ENCODE results near the gene CREBL2. TPM values are rescaled to one million over a fixed set of nuclear protein-coding genes. Genes with fewer than 3 reads are reported as not detected.
A peak's percentile ranks its signal among the peaks of the same experiment; 100 is the strongest.

The CREBL2 gene
- total RNA-seq, 1 experiment from 2014 or later, result 18.3 TPM

DNA sequence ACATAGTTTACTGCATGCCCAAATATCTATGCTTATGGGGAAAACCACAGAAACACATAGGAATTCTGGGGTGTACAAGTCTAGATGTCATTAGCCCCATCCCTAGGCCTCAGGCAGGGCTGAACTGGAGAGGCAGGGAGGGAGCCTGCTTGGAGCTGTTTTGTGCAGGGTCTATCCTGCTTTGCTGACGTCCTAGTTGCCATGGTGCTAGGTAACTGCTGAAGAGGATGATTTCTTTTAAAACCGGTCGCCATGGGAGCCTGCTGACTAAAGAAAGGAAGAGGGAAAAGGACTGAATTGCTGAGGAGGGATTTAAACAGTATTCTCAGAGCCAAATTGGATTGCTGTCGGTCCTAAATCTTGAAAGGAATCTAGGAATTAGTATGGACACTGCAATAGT, 73.6 kb downstream of the CREBL2 start:
- Histone ChIP-seq H3K27me3 (ENCODE audit: insufficient read depth, low read length) (no peaks in the 10 kb centered on the region; the same call in 1 of the 2 replicates), H3K27ac (ENCODE audit: insufficient read length, low read depth, low read length) (peak overlapping the region; percentile 74), H2BK12ac (ENCODE audit: insufficient read length, low read depth, low read length) (no peak overlapping the region), H2AFZ (ENCODE audit: low read length) (no peak overlapping the region), H2BK5ac (ENCODE audit: insufficient read length, low read length) (no peak overlapping the region), H3T11ph (ENCODE audit: low read length) (peak overlapping the region; percentile 23), H3K56ac (ENCODE audit: insufficient read length, low read depth, low read length) (no peak overlapping the region), H3K4me1 (ENCODE audit: insufficient read depth, low read length) (no peaks in the 10 kb centered on the region), H3K9me3 (ENCODE audit: control insufficient read depth, low read depth, low read length) (no peaks in the 10 kb centered on the region), H2BK20ac (ENCODE audit: low read depth, low read length, poor library complexity, severe bottlenecking) (no peak overlapping the region), H3K4me2 (ENCODE audit: insufficient read depth, insufficient read length, low read length) (no peak overlapping the region), H3K9ac (ENCODE audit: extremely low read depth, insufficient read length, low read length) (no peak overlapping the region), H2BK120ac (ENCODE audit: low read depth, low read length, poor library complexity, severe bottlenecking) (peak overlapping the region; percentile 75), H4K91ac (ENCODE audit: insufficient read length, low read depth, low read length) (no peak overlapping the region), H2AK5ac (ENCODE audit: insufficient read length, low read length) (no peak overlapping the region), H4K8ac (replicated peaks; ENCODE audit: insufficient read length, low read depth, low read length) (no peak overlapping the region), H4K20me1 (ENCODE audit: control insufficient read depth, insufficient read depth, insufficient read length) (no peaks in the 10 kb centered on the region), H3K14ac (ENCODE audit: insufficient read depth, low read length) (peak overlapping the region; percentile 67; the same call in 1 of the 2 replicates), H3K23ac (ENCODE audit: insufficient read length, low read depth, low read length) (no peak overlapping the region), H3K23me2 (ENCODE audit: insufficient read length, low read depth, low read length, poor library complexity, severe bottlenecking) (peaks cover 3% of the 10 kb centered on the region), H2BK15ac (ENCODE audit: low read depth, low read length) (no peak overlapping the region), H3K4ac (ENCODE audit: low read depth, low read length) (peak overlapping the region; percentile 43; the same call in 1 of the 2 replicates), H3K79me1 (ENCODE audit: insufficient read depth, low read depth, low read length, poor library complexity, severe bottlenecking) (no peaks in the 10 kb centered on the region), H3K18ac (ENCODE audit: insufficient read length, low read depth, low read length) (peak overlapping the region; percentile 79), H4K5ac (ENCODE audit: insufficient read length, low read depth, low read length) (no peak overlapping the region), H3K79me2 (ENCODE audit: insufficient read depth, low read length) (no peaks in the 10 kb centered on the region; the same call in 1 of the 2 replicates)
- Mint-ChIP-seq H3K27ac (peak overlapping the region; percentile 96 to 99 (median 98)), H3K4me1 (peaks cover 50 to 52% of the 10 kb centered on the region in 2 experiments), H3K9me3 (no peaks in the 10 kb centered on the region), H3K27me3 (ENCODE audit: low read depth) (no peaks in the 10 kb centered on the region), H3K4me3 (peak overlapping the region in 1 of 2 experiments; percentile 96; a peak in 3 of 5 replicates), H3K36me3 (ENCODE audit: insufficient read depth in 1 of 3, low read depth in 3 of 3) (peaks cover 0 to 13% (median 6%) of the 10 kb centered on the region in 3 experiments; a peak in 3 of 7 replicates)
- peak; percentile 82 for DNase-seq
- TF ChIP-seq, protein P1, sequence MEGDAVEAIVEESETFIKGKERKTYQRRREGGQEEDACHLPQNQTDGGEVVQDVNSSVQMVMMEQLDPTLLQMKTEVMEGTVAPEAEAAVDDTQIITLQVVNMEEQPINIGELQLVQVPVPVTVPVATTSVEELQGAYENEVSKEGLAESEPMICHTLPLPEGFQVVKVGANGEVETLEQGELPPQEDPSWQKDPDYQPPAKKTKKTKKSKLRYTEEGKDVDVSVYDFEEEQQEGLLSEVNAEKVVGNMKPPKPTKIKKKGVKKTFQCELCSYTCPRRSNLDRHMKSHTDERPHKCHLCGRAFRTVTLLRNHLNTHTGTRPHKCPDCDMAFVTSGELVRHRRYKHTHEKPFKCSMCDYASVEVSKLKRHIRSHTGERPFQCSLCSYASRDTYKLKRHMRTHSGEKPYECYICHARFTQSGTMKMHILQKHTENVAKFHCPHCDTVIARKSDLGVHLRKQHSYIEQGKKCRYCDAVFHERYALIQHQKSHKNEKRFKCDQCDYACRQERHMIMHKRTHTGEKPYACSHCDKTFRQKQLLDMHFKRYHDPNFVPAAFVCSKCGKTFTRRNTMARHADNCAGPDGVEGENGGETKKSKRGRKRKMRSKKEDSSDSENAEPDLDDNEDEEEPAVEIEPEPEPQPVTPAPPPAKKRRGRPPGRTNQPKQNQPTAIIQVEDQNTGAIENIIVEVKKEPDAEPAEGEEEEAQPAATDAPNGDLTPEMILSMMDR (conservative IDR thresholded peaks at IDR 0.05), result no peak
- no CpG with 5 or more reads among the region's 4 CpGs for WGBS (ENCODE audit: extremely low coverage, insufficient read length, low lambda C conversion rate)
